ENCODE results near the gene MRPL21. TPM values are rescaled to one million over a fixed set of nuclear protein-coding genes. Genes with fewer than 3 reads are reported as not detected.

Gene MRPL21
- total and polyA plus RNA-seq, 2 experiments from 2014 or later = 62.4 to 232 TPM

DNA sequence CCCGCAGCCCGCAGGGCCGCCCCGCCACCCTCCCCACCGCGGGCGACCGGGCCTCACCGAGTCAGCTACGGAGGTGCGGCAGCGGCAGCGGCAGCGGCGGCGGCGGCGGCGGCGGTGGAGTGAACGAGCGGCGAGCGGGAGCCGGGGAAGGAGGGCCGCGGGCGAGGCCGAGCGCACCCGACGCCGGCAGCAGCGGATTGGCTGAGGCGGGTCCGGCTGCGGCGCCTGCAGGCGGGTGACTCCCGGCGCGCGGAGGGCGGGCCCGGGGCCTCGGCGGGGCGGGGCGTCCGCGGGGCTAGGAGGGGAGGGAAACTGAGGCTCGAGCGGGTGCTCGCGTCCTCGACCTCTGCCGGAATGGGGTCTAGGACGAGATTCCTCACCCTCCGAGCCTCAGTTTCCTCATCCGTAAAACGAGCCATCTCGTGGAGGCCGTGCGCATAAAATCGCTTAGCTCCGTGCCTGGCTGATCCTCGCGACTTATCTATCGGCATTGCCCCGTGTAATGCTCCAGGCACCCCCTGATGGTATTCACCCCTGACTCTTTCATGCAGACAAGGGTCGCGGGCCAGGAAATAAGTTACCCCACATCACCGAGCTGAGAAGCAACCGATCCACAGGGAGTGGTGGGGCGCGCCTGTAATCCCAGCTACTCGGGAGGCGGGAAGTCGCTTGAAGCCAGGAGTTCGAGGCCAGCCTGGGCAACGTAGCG is 61.8 kb downstream of the MRPL21 start, which contains the start of gene CPT1A:
Gene CPT1A (minus strand): TSS at position 199 of the 709 bp plus-strand sequence. CDS start 26,442 bp downstream, outside the sequence.
- no peak within 1 kb of the TSS for H3K27ac ChIP-seq (ENCODE audit: low read depth)
- ATAC-seq (peak; percentile 16), DNase-seq (ENCODE audit: low spot score) (peak; percentile 78)
- H3K4me3 ChIP-seq = peak within 1 kb of the TSS; percentile 74
- H3K27me3 Mint-ChIP-seq (ENCODE audit: insufficient read depth, low read depth, poor library complexity) = peaks cover 65% of the 10 kb centered on the region
- H3F3A ChIP-seq (replicated peaks; ENCODE audit: low read depth) = peaks cover 29% of the 10 kb centered on the region
- H3K9me3 Mint-ChIP-seq = no peaks in the 10 kb centered on the region; the same call in 2 of the 3 replicates
- H2AFZ ChIP-seq = no peak within 1 kb of the TSS; the same call in 1 of the 2 replicates
- no peaks in the 10 kb centered on the region for H3K36me3 ChIP-seq (ENCODE audit: insufficient read depth)
- no peaks in the 10 kb centered on the region for H3K36me3 Mint-ChIP-seq (ENCODE audit: low read depth)
- no peak for TF ChIP-seq JUNB (IDR thresholded peaks at IDR 0.05; ENCODE audit: unreplicated experiment)
- no peak for TF ChIP-seq CREB1 (CRISPR knock-in tag; IDR thresholded peaks at IDR 0.05; ENCODE audit: low read depth)
- no peak for TF ChIP-seq EZH2 (IDR thresholded peaks at IDR 0.05; ENCODE audit: low read depth, unreplicated experiment)
- no peak for TF ChIP-seq CTCF (conservative IDR thresholded peaks at IDR 0.05; ENCODE audit: low read depth in 2 of 2)
- TF ChIP-seq EZH2phosphoT487 (IDR thresholded peaks at IDR 0.05; ENCODE audit: unreplicated experiment) = no peak
- no peak for TF ChIP-seq STAT1 (IDR thresholded peaks at IDR 0.05; ENCODE audit: unreplicated experiment)
- TF ChIP-seq, protein P1, sequence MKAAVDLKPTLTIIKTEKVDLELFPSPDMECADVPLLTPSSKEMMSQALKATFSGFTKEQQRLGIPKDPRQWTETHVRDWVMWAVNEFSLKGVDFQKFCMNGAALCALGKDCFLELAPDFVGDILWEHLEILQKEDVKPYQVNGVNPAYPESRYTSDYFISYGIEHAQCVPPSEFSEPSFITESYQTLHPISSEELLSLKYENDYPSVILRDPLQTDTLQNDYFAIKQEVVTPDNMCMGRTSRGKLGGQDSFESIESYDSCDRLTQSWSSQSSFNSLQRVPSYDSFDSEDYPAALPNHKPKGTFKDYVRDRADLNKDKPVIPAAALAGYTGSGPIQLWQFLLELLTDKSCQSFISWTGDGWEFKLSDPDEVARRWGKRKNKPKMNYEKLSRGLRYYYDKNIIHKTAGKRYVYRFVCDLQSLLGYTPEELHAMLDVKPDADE (IDR thresholded peaks at IDR 0.05) = no peak
- TF ChIP-seq, protein P2, sequence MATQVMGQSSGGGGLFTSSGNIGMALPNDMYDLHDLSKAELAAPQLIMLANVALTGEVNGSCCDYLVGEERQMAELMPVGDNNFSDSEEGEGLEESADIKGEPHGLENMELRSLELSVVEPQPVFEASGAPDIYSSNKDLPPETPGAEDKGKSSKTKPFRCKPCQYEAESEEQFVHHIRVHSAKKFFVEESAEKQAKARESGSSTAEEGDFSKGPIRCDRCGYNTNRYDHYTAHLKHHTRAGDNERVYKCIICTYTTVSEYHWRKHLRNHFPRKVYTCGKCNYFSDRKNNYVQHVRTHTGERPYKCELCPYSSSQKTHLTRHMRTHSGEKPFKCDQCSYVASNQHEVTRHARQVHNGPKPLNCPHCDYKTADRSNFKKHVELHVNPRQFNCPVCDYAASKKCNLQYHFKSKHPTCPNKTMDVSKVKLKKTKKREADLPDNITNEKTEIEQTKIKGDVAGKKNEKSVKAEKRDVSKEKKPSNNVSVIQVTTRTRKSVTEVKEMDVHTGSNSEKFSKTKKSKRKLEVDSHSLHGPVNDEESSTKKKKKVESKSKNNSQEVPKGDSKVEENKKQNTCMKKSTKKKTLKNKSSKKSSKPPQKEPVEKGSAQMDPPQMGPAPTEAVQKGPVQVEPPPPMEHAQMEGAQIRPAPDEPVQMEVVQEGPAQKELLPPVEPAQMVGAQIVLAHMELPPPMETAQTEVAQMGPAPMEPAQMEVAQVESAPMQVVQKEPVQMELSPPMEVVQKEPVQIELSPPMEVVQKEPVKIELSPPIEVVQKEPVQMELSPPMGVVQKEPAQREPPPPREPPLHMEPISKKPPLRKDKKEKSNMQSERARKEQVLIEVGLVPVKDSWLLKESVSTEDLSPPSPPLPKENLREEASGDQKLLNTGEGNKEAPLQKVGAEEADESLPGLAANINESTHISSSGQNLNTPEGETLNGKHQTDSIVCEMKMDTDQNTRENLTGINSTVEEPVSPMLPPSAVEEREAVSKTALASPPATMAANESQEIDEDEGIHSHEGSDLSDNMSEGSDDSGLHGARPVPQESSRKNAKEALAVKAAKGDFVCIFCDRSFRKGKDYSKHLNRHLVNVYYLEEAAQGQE (IDR thresholded peaks at IDR 0.05; ENCODE audit: unreplicated experiment) = no peak
- no peak for TF ChIP-seq ZNF331 (CRISPR knock-in tag; IDR thresholded peaks at IDR 0.05; ENCODE audit: low read depth)
- TF ChIP-seq POLR2AphosphoS5 (IDR thresholded peaks at IDR 0.05; ENCODE audit: low read depth) = no peak
- no peak for TF ChIP-seq ZNF114 (CRISPR knock-in tag; IDR thresholded peaks at IDR 0.05)
- no peak for TF ChIP-seq NANOG (IDR thresholded peaks at IDR 0.05; ENCODE audit: borderline replicate concordance)
- peaks cover 36% of the 10 kb centered on the region for H3K4me1 Mint-ChIP-seq
- peaks cover 17% of the 10 kb centered on the region for H3K4me1 ChIP-seq (ENCODE audit: insufficient read depth)
- H4K20me1 ChIP-seq (replicated peaks; ENCODE audit: insufficient read depth) = no peaks in the 10 kb centered on the region
- H3K4me2 ChIP-seq = peak within 1 kb of the TSS; percentile 85
- H3K9me2 ChIP-seq (ENCODE audit: insufficient read depth) = no peaks in the 10 kb centered on the region
- peak within 1 kb of the TSS; percentile 79 for H3K4me3 Mint-ChIP-seq
- H3K27me3 ChIP-seq (ENCODE audit: insufficient read depth) = peaks cover 62% of the 10 kb centered on the region
- no peaks in the 10 kb centered on the region for H3K79me2 ChIP-seq (replicated peaks; ENCODE audit: insufficient read depth)
- H3K27ac Mint-ChIP-seq = no peak within 1 kb of the TSS

Other genes starting within 250 kb of the MRPL21 start
- gene GAL, start 219.3 kb downstream of the MRPL21 start, total RNA-seq (2014; rRNA removed; shearing (Covaris generic)) = 80.9 and 82.8 TPM in 2 replicates
- gene GAL, start 219.3 kb downstream of the MRPL21 start, polyA plus RNA-seq (2016; fragmentation: Nextera tagmentation; extraction: Ambion mirVana) = 691 and 693 TPM in 2 replicates
- 58.2 and 64.6 TPM in 2 replicates for gene TESMIN, start 152.3 kb downstream of the MRPL21 start, total RNA-seq (2014; rRNA removed; shearing (Covaris generic))
- 54.5 and 54.9 TPM in 2 replicates for gene TESMIN, start 152.3 kb downstream of the MRPL21 start, polyA plus RNA-seq (2016; fragmentation: Nextera tagmentation; extraction: Ambion mirVana)
- 9.5 and 11.5 TPM in 2 replicates for gene CPT1A, start 61.9 kb downstream of the MRPL21 start, total RNA-seq (2014; rRNA removed; shearing (Covaris generic))
- gene CPT1A, start 61.9 kb downstream of the MRPL21 start, polyA plus RNA-seq (2016; fragmentation: Nextera tagmentation; extraction: Ambion mirVana) = 2.6 and 4.3 TPM in 2 replicates
- gene IGHMBP2, start 59 bp upstream of the MRPL21 start, total RNA-seq (2014; rRNA removed; shearing (Covaris generic)) = 13.7 and 27.7 TPM in 2 replicates
- gene IGHMBP2, start 59 bp upstream of the MRPL21 start, polyA plus RNA-seq (2016; fragmentation: Nextera tagmentation; extraction: Ambion mirVana) = 14.3 TPM in 2 replicates
- not detected in 2 replicates for gene MRGPRD, start 77.2 kb upstream of the MRPL21 start, total RNA-seq (2014; rRNA removed; shearing (Covaris generic))
- not detected in 2 replicates for gene MRGPRD, start 77.2 kb upstream of the MRPL21 start, polyA plus RNA-seq (2016; fragmentation: Nextera tagmentation; extraction: Ambion mirVana)
- 9.0 and 10.8 TPM in 2 replicates for gene MRGPRF, start 109.4 kb upstream of the MRPL21 start, total RNA-seq (2014; rRNA removed; shearing (Covaris generic))
- 2.7 and 3.3 TPM in 2 replicates for gene MRGPRF, start 109.4 kb upstream of the MRPL21 start, polyA plus RNA-seq (2016; fragmentation: Nextera tagmentation; extraction: Ambion mirVana)
- 14.7 and 15.1 TPM in 2 replicates for gene TPCN2, start 145.1 kb upstream of the MRPL21 start, total RNA-seq (2014; rRNA removed; shearing (Covaris generic))
- gene TPCN2, start 145.1 kb upstream of the MRPL21 start, polyA plus RNA-seq (2016; fragmentation: Nextera tagmentation; extraction: Ambion mirVana) = 5.8 and 6.5 TPM in 2 replicates

Measured in GM23338 (cell line).